Neutrophil (primary cell): Measurements from ENCODE around the gene ACER1.
"Not testable (repeated sequence)": the region's sequence is repeated elsewhere in the genome, so short reads cannot be mapped to it uniquely, and the experiment has no call there.

ENCODE experiments used
- H3K27ac ChIP-seq: fragments of 200-600 bp; sonication (generic); 2 replicates; pipeline ENCODE4 v1.5.1; 2016; ENCODE audit warnings: mild to moderate bottlenecking, moderate library complexity
- H3K27me3 ChIP-seq: fragments of 200-600 bp; sonication (generic); 2 replicates; pipeline ENCODE4 v1.6.0; 2016; ENCODE audit warnings: mild to moderate bottlenecking
- H3K36me3 ChIP-seq: fragments of 200-600 bp; sonication (generic); 2 replicates; pipeline ENCODE4 v1.5.1; 2017
- H3K4me1 ChIP-seq, 2 experiments: fragments of 200-600 bp in 1 of 2; sonication (generic) in 1 of 2; 1 replicate in 1 of 2; 2 replicates in 1 of 2; pipeline versions ENCODE4 v1.5.1 to v1.6.1; 2013 to 2016; ENCODE audit warnings: low read depth in 1 of 2, low read length in 1 of 2, mild to moderate bottlenecking in 1 of 2, moderate library complexity in 1 of 2; ENCODE audit not compliant: control insufficient read depth in 1 of 2, insufficient read depth in 1 of 2
- H3K4me3 ChIP-seq, 2 experiments: fragments of 200-600 bp in 1 of 2; sonication (generic) in 1 of 2; 1 replicate in 1 of 2; 2 replicates in 1 of 2; pipeline ENCODE4 v1.5.1; 2013 to 2016; ENCODE audit warnings: low read depth in 1 of 2, low read length in 1 of 2, mild to moderate bottlenecking in 1 of 2, moderate library complexity in 1 of 2
- H3K9me3 ChIP-seq: fragments of 200-600 bp; sonication (generic); 2 replicates; pipeline ENCODE4 v1.5.1; 2016
- CTCF ChIP-seq: fragments of 200-600 bp; sonication (generic); IDR thresholded peaks from 2 replicates; pipeline ENCODE4 v1.5.1; 2016; ENCODE audit warnings: antibody characterized with exemption

The ACER1 gene

GRCh38 chr19:6319376-6319775, 14.0 kb downstream of the ACER1 start:
- TF ChIP-seq CTCF, result no peak
- no peaks in the 10 kb centered on the region for H3K4me1 ChIP-seq
- H3K9me3 ChIP-seq, result no peaks in the 10 kb centered on the region
- no peak overlapping the region for H3K4me3 ChIP-seq
- H3K36me3 ChIP-seq, result no peaks in the 10 kb centered on the region
- H3K27me3 ChIP-seq, result no peaks in the 10 kb centered on the region
- no peak overlapping the region for H3K27ac ChIP-seq

DNA sequence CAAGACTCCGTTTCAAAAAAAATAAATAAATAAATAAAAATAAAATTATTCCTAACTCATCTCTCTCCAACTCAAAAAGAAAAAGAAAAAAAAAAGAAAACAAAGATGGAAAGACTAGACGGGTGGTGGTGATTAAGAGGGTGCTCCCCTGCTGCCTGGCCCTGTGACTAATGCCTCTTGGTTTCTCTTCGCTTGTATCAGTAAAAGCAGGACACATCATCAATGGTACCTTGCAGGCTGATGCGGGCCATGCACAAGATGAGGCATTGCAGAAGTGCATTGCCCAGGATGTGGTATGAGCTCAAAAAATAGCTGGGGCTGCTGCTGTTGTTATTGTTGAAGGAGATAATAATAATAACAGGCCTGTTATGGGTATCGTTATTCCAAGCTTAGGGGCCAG, 14.6 kb downstream of the ACER1 start:
- Histone ChIP-seq H3K36me3 (no peaks in the 10 kb centered on the region), H3K4me1 (no peaks in the 10 kb centered on the region), H3K4me3 (no peak overlapping the region), H3K27ac (no peak overlapping the region), H3K27me3 (no peaks in the 10 kb centered on the region), H3K9me3 (no peaks in the 10 kb centered on the region)
- TF ChIP-seq CTCF, result no peak

DNA sequence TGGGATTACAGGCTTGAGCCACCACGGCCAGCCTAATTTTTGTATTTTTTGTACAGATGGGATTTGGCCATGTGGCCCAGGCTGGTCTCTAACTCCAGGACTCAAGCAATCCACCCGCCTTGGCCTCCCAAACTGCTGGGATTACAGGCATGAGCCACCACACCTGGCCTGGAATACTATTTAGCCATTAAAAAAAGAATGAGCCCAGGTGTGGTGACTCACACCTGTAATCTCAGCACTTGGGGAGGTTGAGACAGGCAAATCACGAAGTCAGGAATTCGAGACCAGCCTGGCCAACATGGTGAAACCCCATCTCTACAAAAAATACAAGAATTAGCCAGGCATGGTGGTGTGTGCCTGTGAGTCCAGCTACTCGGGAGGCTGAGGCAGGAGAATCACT, 17.8 kb downstream of the ACER1 start:
- H3K9me3 ChIP-seq, H3K4me3 ChIP-seq, H3K36me3 ChIP-seq, H3K27me3 ChIP-seq, H3K27ac ChIP-seq, H3K4me1 ChIP-seq: not testable (repeated sequence)

DNA sequence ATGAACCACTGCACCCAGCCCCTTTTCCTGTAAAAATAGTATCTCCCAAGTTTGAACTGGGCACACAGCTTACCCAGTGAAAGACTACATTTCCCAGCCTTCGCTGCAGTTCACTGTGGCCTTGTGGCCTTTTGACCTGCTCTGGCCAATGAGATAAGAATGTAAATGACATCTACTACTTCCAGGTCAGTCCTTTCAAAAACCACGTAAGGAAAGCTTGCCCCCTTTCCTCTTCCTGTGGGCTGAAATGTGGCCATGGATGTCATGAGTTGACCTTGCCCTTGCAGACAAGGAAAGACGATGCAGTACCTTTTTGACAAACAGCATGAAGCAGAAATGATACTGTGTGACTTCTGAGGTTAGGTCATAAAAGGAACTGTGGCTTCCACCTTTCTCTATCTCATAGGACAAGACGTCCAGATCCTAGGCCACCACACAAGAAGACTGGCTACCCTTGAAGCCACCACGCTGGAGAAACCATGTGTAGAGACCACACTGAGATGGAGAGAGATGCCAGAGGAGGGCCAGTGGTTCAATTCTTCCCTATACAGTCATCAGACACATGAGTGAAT, 19.9 kb downstream of the ACER1 start:
- Histone ChIP-seq H3K27ac (no peak overlapping the region), H3K27me3 (no peaks in the 10 kb centered on the region), H3K9me3 (no peaks in the 10 kb centered on the region), H3K4me1 (no peaks in the 10 kb centered on the region), H3K4me3 (no peak overlapping the region), H3K36me3 (no peaks in the 10 kb centered on the region)
- TF ChIP-seq CTCF, result no peak

DNA sequence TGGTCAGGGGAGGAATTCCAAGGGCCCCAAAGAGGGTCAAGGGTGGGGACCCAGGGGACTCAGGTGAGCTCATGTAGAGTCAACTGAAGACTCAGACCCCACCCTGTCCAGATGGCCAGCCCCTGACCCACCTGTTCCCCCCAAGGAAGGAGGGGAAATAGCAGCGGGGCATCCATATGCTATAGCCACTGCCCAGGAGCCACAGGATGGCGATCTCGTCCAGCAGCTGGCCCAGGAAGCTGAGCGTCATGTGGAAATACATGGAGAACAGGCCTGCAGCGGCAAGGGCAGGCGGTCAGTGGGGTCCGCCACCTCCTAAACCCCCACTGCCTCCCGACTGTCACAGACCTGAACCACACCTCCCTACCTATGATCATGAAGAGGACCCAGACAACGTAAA, 21.4 kb downstream of the ACER1 start:
- Histone ChIP-seq H3K4me3 (no peak overlapping the region), H3K27me3 (no peaks in the 10 kb centered on the region), H3K36me3 (no peaks in the 10 kb centered on the region), H3K4me1 (no peaks in the 10 kb centered on the region), H3K27ac (no peak overlapping the region), H3K9me3 (no peaks in the 10 kb centered on the region)
- TF ChIP-seq CTCF, result no peak

- TF ChIP-seq CTCF, result no peak
- H3K27me3 ChIP-seq, result peaks cover 6% of the 10 kb centered on the region
- peaks cover 7% of the 10 kb centered on the region for H3K9me3 ChIP-seq
- no peaks in the 10 kb centered on the region for H3K4me1 ChIP-seq
- no peak overlapping the region for H3K27ac ChIP-seq
- no peaks in the 10 kb centered on the region for H3K36me3 ChIP-seq
- H3K4me3 ChIP-seq, result no peak overlapping the region
Observed at GRCh38 chr19:6298413-6298812, 35.0 kb downstream of the ACER1 start.
